Mammary epithelial cell (primary cell): ENCODE results near the gene ETV4.

Experiments used
- EZH2 ChIP-seq: IDR thresholded peaks from 2 replicates; pipeline ENCODE4 v1.6.1; 2012; ENCODE audit warnings: low read length, inconsistent platforms, borderline replicate concordance
- TF ChIP-seq, protein P1 (sequence below), 2 donors: IDR thresholded peaks in 1 of 2; conservative IDR thresholded peaks in 1 of 2; 2 replicates each; pipeline ENCODE4 v1.5.1; 2011 to 2012; ENCODE audit warnings: inconsistent platforms in 2 of 2, low read length in 2 of 2, mild to moderate bottlenecking in 2 of 2, control low read depth in 1 of 2, low read depth in 1 of 2; ENCODE audit not compliant: insufficient read depth in 1 of 2; ENCODE audit errors: extremely low read depth in 1 of 2

DNA sequence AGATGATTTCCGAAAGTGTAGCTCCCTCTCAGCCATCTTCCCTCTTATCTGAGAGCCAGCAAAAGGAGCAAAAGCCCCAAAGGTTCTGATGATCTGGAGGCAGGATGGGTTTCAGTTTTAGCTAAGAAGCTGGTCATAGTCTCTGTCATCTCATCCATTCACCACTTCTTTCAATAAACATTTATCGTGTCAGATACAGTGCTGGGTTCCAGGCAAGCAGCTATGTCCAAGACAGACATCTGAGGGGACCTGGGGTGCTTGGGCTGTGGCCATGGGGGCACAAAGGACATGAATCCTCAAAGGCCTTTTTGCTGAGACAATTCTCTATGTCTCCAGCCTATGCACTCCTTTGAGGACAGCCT, 1.0 kb upstream of the ETV4 start:
- TF ChIP-seq, protein P1, sequence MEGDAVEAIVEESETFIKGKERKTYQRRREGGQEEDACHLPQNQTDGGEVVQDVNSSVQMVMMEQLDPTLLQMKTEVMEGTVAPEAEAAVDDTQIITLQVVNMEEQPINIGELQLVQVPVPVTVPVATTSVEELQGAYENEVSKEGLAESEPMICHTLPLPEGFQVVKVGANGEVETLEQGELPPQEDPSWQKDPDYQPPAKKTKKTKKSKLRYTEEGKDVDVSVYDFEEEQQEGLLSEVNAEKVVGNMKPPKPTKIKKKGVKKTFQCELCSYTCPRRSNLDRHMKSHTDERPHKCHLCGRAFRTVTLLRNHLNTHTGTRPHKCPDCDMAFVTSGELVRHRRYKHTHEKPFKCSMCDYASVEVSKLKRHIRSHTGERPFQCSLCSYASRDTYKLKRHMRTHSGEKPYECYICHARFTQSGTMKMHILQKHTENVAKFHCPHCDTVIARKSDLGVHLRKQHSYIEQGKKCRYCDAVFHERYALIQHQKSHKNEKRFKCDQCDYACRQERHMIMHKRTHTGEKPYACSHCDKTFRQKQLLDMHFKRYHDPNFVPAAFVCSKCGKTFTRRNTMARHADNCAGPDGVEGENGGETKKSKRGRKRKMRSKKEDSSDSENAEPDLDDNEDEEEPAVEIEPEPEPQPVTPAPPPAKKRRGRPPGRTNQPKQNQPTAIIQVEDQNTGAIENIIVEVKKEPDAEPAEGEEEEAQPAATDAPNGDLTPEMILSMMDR (conservative IDR thresholded peaks at IDR 0.05 in 1 of 2, IDR thresholded peaks at IDR 0.05 in 1 of 2; ENCODE audit: extremely low read depth in 1 of 2, insufficient read depth in 1 of 2, low read depth in 1 of 2, low read length in 2 of 2) = no peak
- TF ChIP-seq EZH2 = no peak
